Ectodermal cell (in vitro differentiated cells): ENCODE results near the gene PNPLA8.

Experiments
- H3K27ac ChIP-seq: 2 replicates; pipeline ENCODE4 v1.7.0; 2013; ENCODE audit warnings: mild to moderate bottlenecking, low read depth, low read length; ENCODE audit not compliant: insufficient read depth, poor library complexity, severe bottlenecking
- H3K27me3 ChIP-seq: 2 replicates; pipeline ENCODE4 v1.7.0; 2013; ENCODE audit warnings: mild to moderate bottlenecking, low read length; ENCODE audit not compliant: insufficient read depth, control insufficient read depth, poor library complexity, severe bottlenecking
- H3K36me3 ChIP-seq: one replicate; pipeline ENCODE4 v1.7.0; 2013; ENCODE audit warnings: low read length; ENCODE audit not compliant: control insufficient read depth, insufficient read depth
- H3K4me1 ChIP-seq: one replicate; pipeline ENCODE4 v1.7.0; 2013; ENCODE audit warnings: low read length; ENCODE audit not compliant: control insufficient read depth, insufficient read depth
- H3K4me3 ChIP-seq: 2 replicates; pipeline ENCODE4 v1.7.0; 2013; ENCODE audit warnings: low read depth, low read length, control low read depth; ENCODE audit not compliant: insufficient read depth
- H3K9me3 ChIP-seq: 2 replicates; pipeline ENCODE4 v1.7.0; 2013; ENCODE audit warnings: mild to moderate bottlenecking, low read length, moderate library complexity; ENCODE audit not compliant: control insufficient read depth
- WGBS, 2 experiments: methylation state at CpG; one replicate each; pipeline ENCODE4 v1.1.7; 2013; ENCODE audit warnings: missing lambda C conversion rate in 2 of 2; 5-methylcytosine and 5-hydroxymethylcytosine counted together

The PNPLA8 gene

GRCh38 chr7:108425714-108426275 is 100.1 kb downstream of the PNPLA8 start:
- H3K9me3 ChIP-seq: no peaks in the 10 kb centered on the region
- H3K27me3 ChIP-seq: no peaks in the 10 kb centered on the region
- no peak overlapping the region for H3K27ac ChIP-seq
- WGBS, 2 experiments: 87 to 100% methylated on average over 1 of the region's 2 CpGs
- no peak overlapping the region for H3K4me3 ChIP-seq
- no peaks in the 10 kb centered on the region for H3K36me3 ChIP-seq
- H3K4me1 ChIP-seq: no peaks in the 10 kb centered on the region

GRCh38 chr7:108424013-108424412 is 101.9 kb downstream of the PNPLA8 start:
- Histone ChIP-seq H3K4me1 (no peaks in the 10 kb centered on the region), H3K27ac (no peak overlapping the region), H3K9me3 (no peaks in the 10 kb centered on the region), H3K27me3 (no peaks in the 10 kb centered on the region), H3K36me3 (no peaks in the 10 kb centered on the region), H3K4me3 (no peak overlapping the region)
- 90 to 93% methylated on average over 4 of the region's 4 CpGs for WGBS, 2 experiments

- H3K4me1 ChIP-seq: no peaks in the 10 kb centered on the region
- WGBS, 2 experiments: 93 to 94% methylated on average over 5 of the region's 5 CpGs
- H3K27ac ChIP-seq: no peak overlapping the region
- H3K9me3 ChIP-seq: no peaks in the 10 kb centered on the region
- no peaks in the 10 kb centered on the region for H3K36me3 ChIP-seq
- H3K27me3 ChIP-seq: no peaks in the 10 kb centered on the region
- H3K4me3 ChIP-seq: no peak overlapping the region
Observed at GRCh38 chr7:108423089-108423989, 102.6 kb downstream of the PNPLA8 start.

- WGBS, 2 experiments: 72 to 77% methylated on average over 3 of the region's 3 CpGs
- Histone ChIP-seq H3K36me3 (no peaks in the 10 kb centered on the region), H3K27me3 (no peaks in the 10 kb centered on the region), H3K9me3 (no peaks in the 10 kb centered on the region), H3K4me3 (no peak overlapping the region), H3K4me1 (no peaks in the 10 kb centered on the region), H3K27ac (no peak overlapping the region)
Observed at GRCh38 chr7:108421720-108422331, 104.1 kb downstream of the PNPLA8 start.
